ENCODE data around the gene ZDHHC11B. TPM values are rescaled to one million over a fixed set of nuclear protein-coding genes. Genes with fewer than 3 reads are reported as not detected.
"Not testable (repeated sequence)": the region's sequence is repeated elsewhere in the genome, so short reads cannot be mapped to it uniquely, and the experiment has no call there.

The ZDHHC11B gene
- total and polyA plus RNA-seq, 2 donors (not counting 1 experiment from before 2014, with no cell fraction given) = 0.52 TPM; not detected in 1

- H3K27ac ChIP-seq (ENCODE audit: low read length in 2 of 2) = no peak overlapping the region
- no peaks in the 10 kb centered on the region for H3K9me3 ChIP-seq (ENCODE audit: control extremely low read depth in 1 of 3, control insufficient read depth in 2 of 3, insufficient read depth in 1 of 3, low read length in 2 of 3)
- H3K79me2 ChIP-seq (ENCODE audit: control insufficient read depth, insufficient read depth, low read length) = no peaks in the 10 kb centered on the region
- no peaks in the 10 kb centered on the region for H3K4me1 Mint-ChIP-seq
- peaks cover 3% of the 10 kb centered on the region for H3K27me3 Mint-ChIP-seq
- intact Hi-C loops (cut with micrococcal nuclease) = no loop called here
- no peaks in the 10 kb centered on the region for H3K36me3 ChIP-seq (replicated peaks in 1 of 2; ENCODE audit: control extremely low read depth in 1 of 2, control insufficient read depth in 1 of 2, extremely low read depth in 1 of 2, insufficient read depth in 2 of 2, low read length in 1 of 2)
- H3K4me3 ChIP-seq (ENCODE audit: control extremely low read depth in 1 of 5, extremely low read depth in 1 of 5, insufficient read depth in 1 of 5, low read depth in 2 of 5, low read length in 4 of 5) = no peak overlapping the region
- no peak overlapping the region for H2AFZ ChIP-seq (ENCODE audit: insufficient read depth, low read depth, low read length, poor library complexity, severe bottlenecking)
- no peaks in the 10 kb centered on the region for H4K20me1 ChIP-seq (ENCODE audit: control insufficient read depth, insufficient read depth, low read length, poor library complexity, severe bottlenecking)
- no peak for DNase-seq
- H3K9me3 Mint-ChIP-seq (ENCODE audit: insufficient read depth) = no peaks in the 10 kb centered on the region
- H3K4me3 Mint-ChIP-seq = no peak overlapping the region
- ATAC-seq (ENCODE audit: low read depth) = no peak
- ChIA-PET CTCF (no interaction called here), POLR2A (no interaction called here)
- no peaks in the 10 kb centered on the region for H3K4me1 ChIP-seq (ENCODE audit: control insufficient read depth in 2 of 2, insufficient read depth in 2 of 2, low read length in 2 of 2)
- no CpG with 5 or more reads among the region's 13 CpGs for WGBS (ENCODE audit: insufficient coverage)
- no peak overlapping the region for H3K9ac ChIP-seq (ENCODE audit: low read length)
- H3K4me2 ChIP-seq (replicated peaks; ENCODE audit: low read depth, low read length, poor library complexity, severe bottlenecking) = no peak overlapping the region
- TF ChIP-seq EZH2 (IDR thresholded peaks at IDR 0.05; ENCODE audit: borderline replicate concordance, insufficient read depth, low read depth, low read length, poor library complexity, severe bottlenecking) (no peak), CTCF (IDR thresholded peaks at IDR 0.05) (no peak)
- H3K27me3 ChIP-seq (replicated peaks in 1 of 4; ENCODE audit: control extremely low read depth in 1 of 4, control insufficient read depth in 3 of 4, insufficient read depth in 4 of 4, low read length in 3 of 4) = no peaks in the 10 kb centered on the region
- no peak overlapping the region for H3K27ac Mint-ChIP-seq
These were observed 33.0 kb downstream of the ZDHHC11B start for GRCh38 chr5:751496-751895.

- intact Hi-C loops (cut with micrococcal nuclease); H3K9me3 ChIP-seq (ENCODE audit: control extremely low read depth in 1 of 3, control insufficient read depth in 2 of 3, insufficient read depth in 1 of 3, low read length in 2 of 3); H3K27ac Mint-ChIP-seq; H3K4me3 ChIP-seq (ENCODE audit: control extremely low read depth in 1 of 5, extremely low read depth in 1 of 5, insufficient read depth in 1 of 5, low read depth in 2 of 5, low read length in 4 of 5); H3K4me1 Mint-ChIP-seq; ATAC-seq (ENCODE audit: low read depth); H3K36me3 ChIP-seq (replicated peaks in 1 of 2; ENCODE audit: control extremely low read depth in 1 of 2, control insufficient read depth in 1 of 2, extremely low read depth in 1 of 2, insufficient read depth in 2 of 2, low read length in 1 of 2); H2AFZ ChIP-seq (ENCODE audit: insufficient read depth, low read depth, low read length, poor library complexity, severe bottlenecking); H4K20me1 ChIP-seq (ENCODE audit: control insufficient read depth, insufficient read depth, low read length, poor library complexity, severe bottlenecking); H3K79me2 ChIP-seq (ENCODE audit: control insufficient read depth, insufficient read depth, low read length); H3K9ac ChIP-seq (ENCODE audit: low read length); H3K27me3 Mint-ChIP-seq; H3K27ac ChIP-seq (ENCODE audit: low read length in 2 of 2); H3K4me1 ChIP-seq (ENCODE audit: control insufficient read depth in 2 of 2, insufficient read depth in 2 of 2, low read length in 2 of 2); H3K9me3 Mint-ChIP-seq (ENCODE audit: insufficient read depth); H3K4me2 ChIP-seq (replicated peaks; ENCODE audit: low read depth, low read length, poor library complexity, severe bottlenecking); CTCF ChIA-PET; H3K27me3 ChIP-seq (replicated peaks in 1 of 4; ENCODE audit: control extremely low read depth in 1 of 4, control insufficient read depth in 3 of 4, insufficient read depth in 4 of 4, low read length in 3 of 4); POLR2A ChIA-PET; H3K4me3 Mint-ChIP-seq; DNase-seq: not testable (repeated sequence)
- WGBS (ENCODE audit: insufficient coverage) = 89% methylated on average over 5 of the region's 19 CpGs
These were observed 34.3 kb downstream of the ZDHHC11B start for GRCh38 chr5:750226-750625.
